Measurements from ENCODE around the gene BRMS1.
"Not testable (repeated sequence)": the region's sequence is repeated elsewhere in the genome, so short reads cannot be mapped to it uniquely, and the experiment has no call there.

BRMS1 gene, protein sequence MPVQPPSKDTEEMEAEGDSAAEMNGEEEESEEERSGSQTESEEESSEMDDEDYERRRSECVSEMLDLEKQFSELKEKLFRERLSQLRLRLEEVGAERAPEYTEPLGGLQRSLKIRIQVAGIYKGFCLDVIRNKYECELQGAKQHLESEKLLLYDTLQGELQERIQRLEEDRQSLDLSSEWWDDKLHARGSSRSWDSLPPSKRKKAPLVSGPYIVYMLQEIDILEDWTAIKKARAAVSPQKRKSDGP

DNA sequence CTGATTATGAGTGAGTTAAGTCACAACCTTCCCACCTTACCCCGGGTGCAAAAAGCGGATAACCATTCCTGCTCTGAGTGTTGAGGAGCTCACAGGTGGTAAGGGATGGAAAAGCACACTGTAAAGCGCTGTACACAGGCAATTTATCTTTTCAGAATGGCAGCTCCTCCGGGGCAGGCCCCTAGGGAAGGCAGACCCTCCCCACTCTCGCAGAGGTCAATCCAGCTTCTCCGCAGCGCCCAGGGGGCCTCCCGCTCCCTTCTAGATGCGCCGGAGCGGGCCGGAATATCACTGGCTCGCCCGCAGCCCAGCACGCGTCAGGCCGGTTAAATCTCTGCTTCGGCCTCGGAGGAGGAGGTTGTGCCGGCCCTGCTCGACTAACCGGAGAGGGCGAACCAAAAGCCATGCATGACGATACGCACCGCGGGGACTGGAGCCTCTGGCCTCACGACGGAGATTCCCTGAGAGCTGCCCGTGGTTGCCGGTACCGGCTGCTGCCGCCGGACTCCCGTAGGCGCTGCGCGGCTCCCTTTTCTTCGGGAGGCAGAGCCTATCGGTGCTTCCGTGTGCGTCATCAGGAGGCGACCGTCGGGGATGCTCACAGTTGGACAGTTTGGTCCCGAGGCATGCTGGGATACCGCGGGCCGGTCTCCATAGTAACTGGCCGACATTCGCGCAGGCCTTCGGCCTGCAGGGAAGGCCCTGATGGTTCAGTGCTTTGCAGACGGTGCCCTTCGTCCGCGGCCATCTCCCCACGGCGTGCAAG lies at the start of gene BRMS1:
TSS of gene BRMS1 (minus strand) at position 555 of the 766 bp plus-strand sequence. CDS start 2,870 bp downstream, outside the sequence.
- peak; percentile 96 for DNase-seq

DNA sequence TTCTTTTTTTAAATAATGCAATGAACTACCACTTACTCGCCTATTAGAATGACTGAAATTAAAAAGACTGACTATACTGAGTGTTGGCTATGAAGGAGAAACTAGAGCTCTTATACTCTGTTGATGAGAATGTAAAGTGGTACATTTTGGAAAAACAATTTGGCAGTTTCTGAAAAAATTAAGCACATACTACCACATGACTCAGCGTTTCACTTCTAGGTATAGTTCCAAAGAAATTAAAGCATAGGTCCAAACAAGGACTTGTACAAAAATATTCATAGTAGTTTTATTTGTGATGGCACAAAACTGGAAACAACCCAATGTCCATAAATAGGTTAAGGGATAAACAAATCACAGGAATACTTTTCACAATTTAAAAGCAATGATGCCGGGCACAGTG lies 49.0 kb upstream of the BRMS1 start:
- DNase-seq = no peak

DNA sequence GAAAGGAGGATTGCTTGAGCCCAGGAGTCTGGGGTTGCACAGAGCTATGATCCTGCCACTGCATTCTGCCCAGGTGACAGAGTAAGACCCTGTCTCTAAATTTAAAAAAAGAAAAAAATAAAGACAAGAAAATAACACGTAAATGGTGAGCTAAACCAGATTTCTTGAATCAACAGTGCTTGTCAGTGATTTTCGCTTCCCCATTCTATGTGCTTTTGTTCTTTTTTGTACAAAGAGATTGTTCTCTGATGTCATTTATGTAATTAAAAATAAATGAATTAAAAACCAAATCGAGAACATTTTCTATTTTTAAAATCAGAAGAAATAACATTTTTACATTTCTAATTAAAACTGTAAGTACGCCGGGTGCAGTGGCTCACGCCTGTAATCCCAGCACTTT lies 46.4 kb upstream of the BRMS1 start:
- no peak for DNase-seq

- DNase-seq = peak; percentile 80
These were observed 44.0 kb upstream of the BRMS1 start for GRCh38 chr11:66388780-66389386.

DNA sequence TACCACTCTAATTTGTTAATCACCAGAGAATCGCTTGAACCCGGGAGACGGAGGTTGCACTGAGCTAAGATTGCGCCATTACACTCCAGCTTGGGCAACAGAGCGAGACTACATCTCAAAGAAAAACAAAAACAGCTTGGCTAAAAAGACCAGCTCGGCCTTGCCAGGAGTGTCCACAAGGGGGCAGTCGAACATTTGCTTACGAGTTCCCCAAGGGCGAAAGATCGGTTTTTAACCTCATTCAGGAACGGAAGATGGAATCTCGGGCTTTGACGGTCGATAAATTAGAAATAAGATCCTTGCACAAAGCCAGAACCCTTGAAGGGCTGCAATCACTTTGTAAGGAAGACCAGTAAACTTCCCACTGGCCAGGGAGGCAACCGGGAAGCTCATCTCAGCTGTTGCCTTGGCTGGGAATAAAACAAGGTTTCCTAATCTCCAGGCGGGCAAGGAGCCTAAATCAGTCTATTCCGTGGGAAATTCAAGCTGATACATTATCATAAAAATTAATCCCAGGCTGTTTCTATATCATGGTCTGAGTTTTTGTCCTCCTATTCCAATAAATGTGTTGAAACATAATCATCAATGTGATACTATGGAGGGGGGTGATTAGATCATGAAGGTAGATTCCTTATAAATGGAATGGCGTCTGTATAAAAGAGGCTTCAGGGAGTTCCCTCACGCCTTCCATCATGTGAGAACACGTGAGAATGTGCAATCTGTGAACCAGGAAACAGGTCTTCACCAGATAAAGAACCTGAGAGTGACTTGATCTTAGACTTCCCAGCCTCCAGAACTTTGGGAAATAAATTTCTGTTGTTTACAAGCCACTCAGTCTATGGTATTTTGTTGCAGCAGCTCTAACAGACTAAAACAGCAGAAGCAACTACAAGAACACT lies 41.5 kb upstream of the BRMS1 start:
- peak; percentile 84 for DNase-seq

GRCh38 chr11:66384316-66384715 lies 39.4 kb upstream of the BRMS1 start:
- not testable (repeated sequence) for DNase-seq

- DNase-seq = not testable (repeated sequence)
These were observed 35.4 kb upstream of the BRMS1 start for GRCh38 chr11:66380264-66380663.

DNA sequence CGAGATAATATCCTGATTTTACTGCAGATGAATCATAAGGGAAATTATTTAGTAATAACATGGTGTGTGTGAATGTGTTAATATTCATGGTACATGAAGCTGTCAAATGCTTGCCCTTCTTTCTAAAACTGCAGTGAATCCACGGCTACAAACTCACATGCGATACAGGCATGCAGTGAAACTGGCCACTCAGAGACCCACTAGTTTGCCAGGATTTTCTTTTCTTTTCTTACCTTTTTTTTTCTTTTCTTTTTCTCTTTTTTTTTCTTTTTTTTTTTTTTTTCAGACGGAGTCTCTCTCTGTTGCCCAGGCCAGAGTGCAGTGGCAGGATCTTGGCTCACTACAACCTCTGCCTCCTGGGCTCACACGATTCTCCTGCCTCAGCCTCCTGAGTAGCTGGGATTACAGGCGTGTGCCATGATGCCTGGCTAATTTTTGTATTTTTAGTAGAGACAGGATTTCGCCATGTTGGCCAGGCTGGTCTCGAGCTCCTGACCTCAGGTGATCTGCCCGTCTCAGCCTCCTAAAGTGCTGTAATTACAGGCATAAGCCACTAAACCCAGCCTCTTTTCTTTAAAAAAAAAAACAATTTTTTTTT lies 28.9 kb upstream of the BRMS1 start:
- not testable (repeated sequence) for DNase-seq

GRCh38 chr11:66373265-66373664 lies 28.4 kb upstream of the BRMS1 start:
- no peak for DNase-seq

DNA sequence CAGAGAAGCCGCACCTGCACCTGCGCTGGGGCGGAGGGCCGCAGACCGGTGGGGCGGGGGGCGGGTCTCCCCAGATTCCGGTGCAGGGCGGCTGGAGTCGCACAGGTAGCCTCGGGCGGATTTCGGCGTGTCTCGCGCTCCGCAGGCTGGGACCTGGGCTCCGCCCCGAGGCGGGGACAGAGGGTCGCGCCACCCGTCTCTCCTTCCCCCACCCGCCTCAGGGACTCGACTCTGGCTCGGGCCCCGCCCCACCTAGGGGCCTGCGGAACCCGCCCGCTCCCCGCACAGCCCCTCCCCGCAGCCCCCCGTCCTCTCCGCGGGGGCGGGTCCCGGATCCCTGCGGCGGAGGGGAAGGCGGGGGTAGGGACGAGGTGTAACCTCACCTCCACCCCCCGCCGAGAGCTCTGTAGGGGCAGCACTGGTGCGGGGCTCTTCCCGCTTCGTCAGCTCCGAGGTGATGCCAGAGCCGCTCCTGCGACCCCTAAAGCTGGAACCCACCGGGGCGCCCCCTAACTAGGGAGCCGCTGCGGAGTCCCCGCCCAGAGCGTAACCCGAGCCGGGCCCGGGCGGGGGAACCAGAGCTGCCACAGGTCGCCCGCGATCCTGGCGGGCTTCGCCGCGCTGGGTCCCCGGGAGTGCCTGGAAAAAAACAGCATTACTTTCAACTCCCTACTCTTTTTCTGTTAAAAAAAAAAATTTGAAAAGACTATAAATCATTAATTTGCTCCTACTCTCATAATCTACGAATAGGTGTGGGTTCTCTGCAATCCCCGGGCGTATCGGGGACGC lies 26.9 kb upstream of the BRMS1 start, which contains the start of gene SLC29A2:
TSS of gene SLC29A2 (minus strand) at position 134 of the 789 bp plus-strand sequence. CDS start 169 bp downstream, outside the sequence.
- peak; percentile 82 for DNase-seq

- DNase-seq = no peak
These were observed 24.4 kb upstream of the BRMS1 start for GRCh38 chr11:66369073-66369894.

- DNase-seq = no peak
These were observed 23.6 kb upstream of the BRMS1 start for GRCh38 chr11:66368484-66368883.

- no peak for DNase-seq
These were observed 22.8 kb upstream of the BRMS1 start for GRCh38 chr11:66367561-66368312.

- DNase-seq = no peak
These were observed 22.1 kb upstream of the BRMS1 start for GRCh38 chr11:66366844-66367477.

GRCh38 chr11:66365711-66366619 lies 21.1 kb upstream of the BRMS1 start:
- no peak for DNase-seq

DNA sequence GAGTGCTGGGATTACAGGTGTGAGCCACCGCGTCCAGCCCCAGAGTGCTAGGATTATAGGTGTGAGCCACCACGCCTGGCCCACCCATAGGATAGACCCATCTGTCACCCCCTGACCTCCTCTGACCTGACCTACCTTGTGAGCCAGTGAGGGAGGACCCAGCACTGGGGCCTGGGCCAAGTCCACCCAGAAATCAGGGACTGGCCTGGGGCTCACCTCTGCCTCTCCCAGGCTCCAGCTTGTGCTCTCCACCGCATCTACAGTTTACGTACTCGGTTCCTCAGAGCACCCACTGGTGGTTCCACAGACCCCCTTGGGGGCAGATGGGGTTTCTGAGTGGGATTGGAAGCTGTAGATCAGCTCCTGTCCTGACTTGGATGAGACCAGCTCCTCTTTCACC lies 20.3 kb upstream of the BRMS1 start:
- no peak for DNase-seq

DNA sequence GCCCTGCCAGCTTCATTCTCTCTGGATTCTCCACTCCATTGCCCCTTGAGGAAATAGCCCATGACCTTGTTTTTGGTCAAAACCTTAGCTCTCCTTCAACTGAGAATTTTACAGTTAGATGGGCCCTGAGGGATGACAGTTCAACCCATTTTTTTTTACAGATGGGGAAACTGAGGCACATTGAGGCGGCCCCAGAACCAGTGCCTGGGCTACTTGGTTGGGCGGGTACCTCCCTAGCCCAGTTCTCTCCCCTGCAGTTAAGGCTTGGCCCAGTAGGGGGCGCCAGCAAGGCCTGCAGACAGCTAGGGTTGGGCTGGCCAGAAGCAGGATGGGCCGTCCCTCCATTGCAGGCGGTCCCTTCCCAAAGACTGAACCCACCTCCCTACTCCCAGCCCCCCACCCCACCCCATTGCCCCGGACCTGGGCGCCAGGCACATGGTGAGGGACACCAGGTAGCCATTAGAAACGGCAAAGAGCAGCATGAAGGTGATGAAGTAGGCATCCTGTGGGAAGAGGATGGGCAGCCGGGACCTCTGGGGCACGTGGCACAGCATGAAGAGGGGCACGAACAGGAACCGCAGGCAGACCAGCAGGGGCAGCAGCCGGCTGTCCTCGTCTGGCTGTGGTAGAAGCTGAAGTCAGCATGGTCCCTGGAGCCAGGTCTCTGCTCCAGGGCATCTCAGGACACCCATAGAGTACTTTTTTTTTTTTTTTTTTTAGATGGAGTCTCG lies 19.1 kb upstream of the BRMS1 start:
- DNase-seq = peak; percentile 69
